ENCODE results near the gene TMEM129.

TMEM129 gene

DNA sequence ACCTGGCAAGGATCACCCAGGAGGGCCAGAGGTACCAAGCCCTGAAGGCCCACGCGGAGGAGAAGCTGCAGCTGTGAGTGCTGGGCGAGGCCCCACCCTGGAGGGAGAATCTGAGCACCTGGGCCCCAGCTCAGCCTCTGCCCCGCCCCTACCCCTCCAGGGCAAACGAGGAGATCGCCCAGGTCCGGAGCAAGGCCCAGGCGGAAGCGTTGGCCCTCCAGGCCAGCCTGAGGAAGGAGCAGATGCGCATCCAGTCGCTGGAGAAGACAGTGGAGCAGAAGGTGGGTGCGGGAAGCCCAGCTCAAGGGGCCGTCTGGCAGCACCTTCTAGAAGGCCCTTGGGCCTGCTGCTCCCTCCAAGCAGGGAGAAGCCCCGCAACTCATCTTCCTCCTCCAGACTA lies 23.4 kb upstream of the TMEM129 start:
- no peak overlapping the region for H3K4me3 ChIP-seq (replicated peaks; ENCODE audit: low read depth, low read length)
- DNase-seq (ENCODE audit: extremely low read depth, low read depth) = no peak
- TF ChIP-seq, protein P1, sequence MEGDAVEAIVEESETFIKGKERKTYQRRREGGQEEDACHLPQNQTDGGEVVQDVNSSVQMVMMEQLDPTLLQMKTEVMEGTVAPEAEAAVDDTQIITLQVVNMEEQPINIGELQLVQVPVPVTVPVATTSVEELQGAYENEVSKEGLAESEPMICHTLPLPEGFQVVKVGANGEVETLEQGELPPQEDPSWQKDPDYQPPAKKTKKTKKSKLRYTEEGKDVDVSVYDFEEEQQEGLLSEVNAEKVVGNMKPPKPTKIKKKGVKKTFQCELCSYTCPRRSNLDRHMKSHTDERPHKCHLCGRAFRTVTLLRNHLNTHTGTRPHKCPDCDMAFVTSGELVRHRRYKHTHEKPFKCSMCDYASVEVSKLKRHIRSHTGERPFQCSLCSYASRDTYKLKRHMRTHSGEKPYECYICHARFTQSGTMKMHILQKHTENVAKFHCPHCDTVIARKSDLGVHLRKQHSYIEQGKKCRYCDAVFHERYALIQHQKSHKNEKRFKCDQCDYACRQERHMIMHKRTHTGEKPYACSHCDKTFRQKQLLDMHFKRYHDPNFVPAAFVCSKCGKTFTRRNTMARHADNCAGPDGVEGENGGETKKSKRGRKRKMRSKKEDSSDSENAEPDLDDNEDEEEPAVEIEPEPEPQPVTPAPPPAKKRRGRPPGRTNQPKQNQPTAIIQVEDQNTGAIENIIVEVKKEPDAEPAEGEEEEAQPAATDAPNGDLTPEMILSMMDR (IDR thresholded peaks at IDR 0.05; ENCODE audit: low read depth, low read length, missing control alignments) = no peak

DNA sequence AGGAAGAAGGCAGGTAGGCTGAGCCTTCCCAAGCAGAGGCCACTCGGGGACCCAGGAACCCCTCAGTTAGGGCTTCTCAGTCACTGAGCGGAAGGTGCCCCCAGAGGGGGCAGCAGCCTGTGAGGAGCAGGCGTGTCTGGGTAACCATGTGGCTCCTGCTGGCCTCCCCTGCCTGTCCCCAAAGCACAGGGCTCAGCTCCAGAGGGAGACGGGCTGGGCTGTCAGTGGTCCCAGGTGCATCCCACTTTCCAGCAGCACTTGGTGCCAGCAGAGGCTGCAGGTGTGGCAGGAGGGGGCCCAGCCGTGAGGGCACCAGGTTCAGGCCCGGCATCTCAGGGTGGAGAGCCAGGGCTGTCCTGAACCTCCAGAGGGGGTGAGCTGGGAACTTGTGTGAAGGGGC lies 22.9 kb upstream of the TMEM129 start:
- TF ChIP-seq, protein P1 (IDR thresholded peaks at IDR 0.05; ENCODE audit: low read depth, low read length, missing control alignments) = no peak
- no peak overlapping the region for H3K4me3 ChIP-seq (replicated peaks; ENCODE audit: low read depth, low read length)
- DNase-seq (ENCODE audit: extremely low read depth, low read depth) = no peak

DNA sequence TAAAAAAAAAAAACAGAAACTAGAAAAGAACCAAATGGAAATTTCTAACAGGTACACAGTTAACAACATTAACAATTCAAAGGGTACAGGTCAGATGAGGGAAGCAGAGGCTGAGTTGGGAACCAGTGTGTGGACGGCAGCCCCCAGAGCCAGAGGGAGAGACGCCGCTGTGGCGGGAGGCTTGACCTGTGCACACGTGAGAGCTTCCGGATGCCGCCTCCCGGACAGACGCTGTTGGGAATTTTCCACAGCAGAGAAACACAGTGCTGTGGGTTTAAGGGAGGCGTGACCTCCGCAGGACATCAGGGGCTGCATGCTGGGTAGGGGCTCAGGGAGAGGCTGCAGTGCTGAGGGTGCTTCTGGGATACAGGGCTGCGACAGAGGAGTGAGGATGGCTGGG lies 22.4 kb upstream of the TMEM129 start:
- no peak for DNase-seq (ENCODE audit: extremely low read depth, low read depth)
- TF ChIP-seq, protein P1 (IDR thresholded peaks at IDR 0.05; ENCODE audit: low read depth, low read length, missing control alignments) = no peak
- no peak overlapping the region for H3K4me3 ChIP-seq (replicated peaks; ENCODE audit: low read depth, low read length)

DNA sequence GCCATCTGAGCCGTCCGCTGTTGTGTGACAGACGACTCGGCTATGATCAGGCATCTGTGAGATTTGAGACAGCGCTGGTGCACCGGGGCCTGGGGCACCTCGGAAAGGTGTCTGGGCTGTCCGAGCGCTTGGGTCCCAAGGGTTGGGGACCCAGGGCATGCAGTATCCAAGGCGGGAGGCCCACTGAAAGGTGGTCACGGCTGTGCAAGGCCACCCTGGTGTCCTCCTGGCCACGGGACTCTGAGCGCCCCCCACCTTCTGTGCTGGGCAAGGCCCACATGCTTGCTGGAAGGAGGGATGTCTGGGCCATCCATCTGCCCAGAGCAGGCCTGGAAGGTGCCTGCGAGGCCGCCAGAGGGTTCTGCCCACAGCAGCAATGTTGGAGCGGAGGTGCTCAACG lies 20.1 kb upstream of the TMEM129 start:
- TF ChIP-seq, protein P1 (IDR thresholded peaks at IDR 0.05; ENCODE audit: low read depth, low read length, missing control alignments) = no peak
- no peak for DNase-seq (ENCODE audit: extremely low read depth, low read depth)
- H3K4me3 ChIP-seq (replicated peaks; ENCODE audit: low read depth, low read length) = no peak overlapping the region

DNA sequence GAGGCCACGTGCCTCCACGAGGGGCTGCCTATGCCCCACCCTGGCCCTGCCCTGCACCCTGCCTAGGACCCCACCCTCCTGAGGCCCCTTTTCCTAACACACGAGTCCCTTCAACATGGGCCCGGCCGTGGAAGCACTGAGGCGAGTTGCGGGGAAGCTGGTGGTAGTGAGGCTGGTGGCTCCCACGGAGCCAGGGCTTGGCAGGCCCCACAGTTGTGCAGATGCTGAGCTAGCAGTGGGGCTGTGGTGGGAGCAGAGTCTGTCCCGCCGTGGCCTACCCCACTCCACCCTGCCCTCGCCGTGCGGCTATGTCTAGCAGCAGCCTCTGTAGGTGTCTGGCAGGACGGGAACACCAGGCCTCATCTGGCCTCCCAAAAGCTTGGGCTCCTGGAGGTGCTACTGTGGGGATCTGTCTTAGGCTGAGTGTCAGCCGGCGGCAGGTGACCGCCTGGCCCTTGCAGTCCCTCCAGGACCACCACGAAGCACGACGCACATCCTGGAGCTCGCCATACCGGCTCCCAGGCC lies 19.0 kb upstream of the TMEM129 start:
- DNase-seq (ENCODE audit: extremely low read depth, low read depth) = no peak
- TF ChIP-seq, protein P1 (IDR thresholded peaks at IDR 0.05; ENCODE audit: low read depth, low read length, missing control alignments) = no peak
- no peak overlapping the region for H3K4me3 ChIP-seq (replicated peaks; ENCODE audit: low read depth, low read length)

DNA sequence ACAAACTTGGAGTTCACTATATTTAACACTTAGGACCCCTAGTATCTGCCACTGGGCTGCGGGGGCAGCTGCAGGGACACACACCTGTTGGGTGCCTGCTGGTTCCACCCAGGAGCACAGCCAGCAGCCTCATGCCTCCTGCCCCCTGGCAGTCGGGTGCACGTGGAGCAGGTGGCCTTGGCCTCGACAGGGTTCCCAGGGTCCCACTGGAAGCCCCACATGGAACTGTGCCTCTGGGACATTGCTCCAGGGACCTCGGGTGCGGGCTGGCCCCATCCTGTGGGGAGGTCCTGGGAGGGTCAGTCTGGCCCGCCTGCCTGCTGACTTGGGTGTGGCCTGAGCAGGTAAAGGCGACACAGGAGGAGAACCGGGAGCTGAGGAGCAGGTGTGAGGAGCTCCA lies 18.2 kb upstream of the TMEM129 start:
- no peak overlapping the region for H3K4me3 ChIP-seq (replicated peaks; ENCODE audit: low read depth, low read length)
- TF ChIP-seq, protein P1 (IDR thresholded peaks at IDR 0.05; ENCODE audit: low read depth, low read length, missing control alignments) = no peak
- no peak for DNase-seq (ENCODE audit: extremely low read depth, low read depth)

DNA sequence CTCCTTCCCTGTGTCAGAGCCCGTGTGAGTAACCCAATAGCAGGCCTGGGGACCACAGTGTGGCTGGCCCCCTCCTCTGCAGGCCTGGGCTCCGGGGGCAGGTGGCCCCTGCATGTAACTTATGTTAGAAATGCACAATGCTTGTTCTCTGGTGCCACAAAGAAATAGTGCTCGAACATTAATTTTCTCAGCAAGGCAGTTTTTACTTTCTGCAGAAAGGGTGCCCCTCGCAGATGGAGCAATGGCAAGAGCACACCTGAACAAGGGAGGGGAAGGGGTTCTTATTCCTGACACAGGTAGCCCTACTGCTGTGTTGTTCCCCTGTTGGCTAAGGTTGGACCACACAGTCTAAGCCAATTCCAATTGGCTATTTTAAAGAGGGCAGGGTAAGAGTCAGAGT lies 17.3 kb upstream of the TMEM129 start:
- H3K4me3 ChIP-seq (replicated peaks; ENCODE audit: low read depth, low read length) = no peak overlapping the region
- TF ChIP-seq, protein P1 (IDR thresholded peaks at IDR 0.05; ENCODE audit: low read depth, low read length, missing control alignments) = no peak
- DNase-seq (ENCODE audit: extremely low read depth, low read depth) = no peak

All from HFF-Myc (cell line).